ENCODE measurements around the gene GORAB.
A peak's percentile ranks its signal among the peaks of the same experiment; 100 is the strongest.

The GORAB gene

GRCh38 chr1:170538687-170539086, 6.7 kb downstream of the GORAB start:
- DNase-seq = no peak

- DNase-seq = no peak
Observed at GRCh38 chr1:170539154-170539553, 7.2 kb downstream of the GORAB start.

- no peak for DNase-seq
Observed at GRCh38 chr1:170544624-170545023, 12.7 kb downstream of the GORAB start.

- DNase-seq = no peak
Observed at GRCh38 chr1:170545476-170545875, 13.5 kb downstream of the GORAB start.

- DNase-seq = no peak
Observed at GRCh38 chr1:170547255-170547654, 15.3 kb downstream of the GORAB start.

GRCh38 chr1:170548497-170548896, 16.5 kb downstream of the GORAB start:
- DNase-seq = no peak

- no peak for DNase-seq
Observed at GRCh38 chr1:170555370-170555769, 23.4 kb downstream of the GORAB start.

GRCh38 chr1:170556917-170557316, 25.0 kb downstream of the GORAB start:
- DNase-seq = no peak

- DNase-seq = no peak
Observed at GRCh38 chr1:170558731-170559130, 26.8 kb downstream of the GORAB start.

GRCh38 chr1:170559166-170559565, 27.2 kb downstream of the GORAB start:
- DNase-seq = no peak

GRCh38 chr1:170560681-170561285, 28.8 kb downstream of the GORAB start:
- DNase-seq = no peak

- no peak for DNase-seq
Observed at GRCh38 chr1:170562646-170563338, 30.8 kb downstream of the GORAB start.

GRCh38 chr1:170567214-170567613, 35.2 kb downstream of the GORAB start:
- no peak for DNase-seq

- DNase-seq = no peak
Observed at GRCh38 chr1:170568197-170568596, 36.2 kb downstream of the GORAB start.

- DNase-seq = no peak
Observed at GRCh38 chr1:170576980-170577379, 45.0 kb downstream of the GORAB start.

- no peak for DNase-seq
Observed at GRCh38 chr1:170578359-170578758, 46.4 kb downstream of the GORAB start.

- DNase-seq = no peak
Observed at GRCh38 chr1:170580636-170581440, 48.9 kb downstream of the GORAB start.

- no peak for DNase-seq
Observed at GRCh38 chr1:170583186-170583585, 51.2 kb downstream of the GORAB start.

- peak; percentile 72 for DNase-seq
Observed at GRCh38 chr1:170586321-170587252, 54.6 kb downstream of the GORAB start.

GRCh38 chr1:170587253-170587593, 55.3 kb downstream of the GORAB start:
- no peak for DNase-seq

GRCh38 chr1:170590921-170591705, 59.1 kb downstream of the GORAB start:
- no peak for DNase-seq

GRCh38 chr1:170592591-170593111, 60.7 kb downstream of the GORAB start:
- no peak for DNase-seq
